Esophagus squamous epithelium (tissue), 4 donors: Measurements from ENCODE around the gene PTPRM.

Source experiments
- POLR2A ChIP-seq, 4 donors: fragments of 450-650 bp; IDR thresholded peaks; one replicate each; pipeline ENCODE4 v1.6.1; 2017; ENCODE audit warnings: antibody characterized with exemption in 4 of 4, mild to moderate bottlenecking in 4 of 4, moderate library complexity in 3 of 4
- TF ChIP-seq, protein P1 (sequence below), 6 experiments: fragments of 450-650 bp in 4 of 6; fragments of 200-600 bp in 2 of 6; sonication (generic) in 2 of 6; IDR thresholded peaks; one replicate each; pipeline ENCODE4 v1.5.1; 2016 to 2019; ENCODE audit warnings: antibody characterized with exemption in 6 of 6, mild to moderate bottlenecking in 4 of 6, moderate library complexity in 4 of 6

DNA sequence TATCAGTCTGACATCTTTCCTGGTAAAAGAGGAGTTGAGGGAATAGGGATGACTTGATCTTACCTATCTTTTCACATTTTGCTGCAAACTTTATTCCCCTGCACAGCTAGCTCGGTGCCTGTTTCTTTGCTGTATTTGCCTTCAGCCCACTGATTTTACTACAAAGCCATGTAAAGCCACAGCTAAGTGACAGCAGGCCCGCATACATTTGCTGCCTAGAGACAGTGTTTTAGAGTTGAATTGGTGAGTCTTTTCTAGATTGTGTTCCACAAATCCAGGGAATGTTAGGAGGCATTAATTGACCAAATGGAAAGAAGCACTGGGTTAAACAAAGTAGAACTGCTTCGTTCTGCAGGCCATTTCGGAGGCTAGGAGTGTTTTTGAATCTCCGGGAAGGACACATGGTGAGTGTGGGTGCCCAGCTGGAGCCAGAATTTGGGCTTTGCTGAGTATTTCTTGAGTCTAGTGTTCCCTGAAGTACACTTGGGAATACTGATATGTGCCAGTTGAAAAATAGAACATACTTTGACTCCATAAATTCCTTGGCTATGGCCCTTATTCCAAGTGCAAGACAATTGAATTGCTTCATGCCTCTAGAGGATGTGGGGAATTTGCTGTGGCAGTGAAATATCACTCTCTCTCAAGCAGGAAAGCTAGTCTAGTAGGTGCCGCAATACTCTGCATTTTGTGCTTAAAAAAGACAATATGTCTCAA, 329.8 kb downstream of the PTPRM start:
- TF ChIP-seq, protein P1, sequence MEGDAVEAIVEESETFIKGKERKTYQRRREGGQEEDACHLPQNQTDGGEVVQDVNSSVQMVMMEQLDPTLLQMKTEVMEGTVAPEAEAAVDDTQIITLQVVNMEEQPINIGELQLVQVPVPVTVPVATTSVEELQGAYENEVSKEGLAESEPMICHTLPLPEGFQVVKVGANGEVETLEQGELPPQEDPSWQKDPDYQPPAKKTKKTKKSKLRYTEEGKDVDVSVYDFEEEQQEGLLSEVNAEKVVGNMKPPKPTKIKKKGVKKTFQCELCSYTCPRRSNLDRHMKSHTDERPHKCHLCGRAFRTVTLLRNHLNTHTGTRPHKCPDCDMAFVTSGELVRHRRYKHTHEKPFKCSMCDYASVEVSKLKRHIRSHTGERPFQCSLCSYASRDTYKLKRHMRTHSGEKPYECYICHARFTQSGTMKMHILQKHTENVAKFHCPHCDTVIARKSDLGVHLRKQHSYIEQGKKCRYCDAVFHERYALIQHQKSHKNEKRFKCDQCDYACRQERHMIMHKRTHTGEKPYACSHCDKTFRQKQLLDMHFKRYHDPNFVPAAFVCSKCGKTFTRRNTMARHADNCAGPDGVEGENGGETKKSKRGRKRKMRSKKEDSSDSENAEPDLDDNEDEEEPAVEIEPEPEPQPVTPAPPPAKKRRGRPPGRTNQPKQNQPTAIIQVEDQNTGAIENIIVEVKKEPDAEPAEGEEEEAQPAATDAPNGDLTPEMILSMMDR (IDR thresholded peaks at IDR 0.05): no peak
- TF ChIP-seq POLR2A (IDR thresholded peaks at IDR 0.05): no peak
